Activated gamma-delta T cell treated with anti-CD3 and anti-CD28 coated beads, Interleukin-2, amount 50 U/mL, for 16 hours (primary cell): ENCODE data around the gene ITPR1.
"Not testable (repeated sequence)": the region's sequence is repeated elsewhere in the genome, so short reads cannot be mapped to it uniquely, and the experiment has no call there.

Source experiments
- DNase-seq: peaks from one replicate; pipeline ENCODE4 v3.0.0-alpha.2; 2020; ENCODE audit warnings: low read depth

The ITPR1 gene

DNA sequence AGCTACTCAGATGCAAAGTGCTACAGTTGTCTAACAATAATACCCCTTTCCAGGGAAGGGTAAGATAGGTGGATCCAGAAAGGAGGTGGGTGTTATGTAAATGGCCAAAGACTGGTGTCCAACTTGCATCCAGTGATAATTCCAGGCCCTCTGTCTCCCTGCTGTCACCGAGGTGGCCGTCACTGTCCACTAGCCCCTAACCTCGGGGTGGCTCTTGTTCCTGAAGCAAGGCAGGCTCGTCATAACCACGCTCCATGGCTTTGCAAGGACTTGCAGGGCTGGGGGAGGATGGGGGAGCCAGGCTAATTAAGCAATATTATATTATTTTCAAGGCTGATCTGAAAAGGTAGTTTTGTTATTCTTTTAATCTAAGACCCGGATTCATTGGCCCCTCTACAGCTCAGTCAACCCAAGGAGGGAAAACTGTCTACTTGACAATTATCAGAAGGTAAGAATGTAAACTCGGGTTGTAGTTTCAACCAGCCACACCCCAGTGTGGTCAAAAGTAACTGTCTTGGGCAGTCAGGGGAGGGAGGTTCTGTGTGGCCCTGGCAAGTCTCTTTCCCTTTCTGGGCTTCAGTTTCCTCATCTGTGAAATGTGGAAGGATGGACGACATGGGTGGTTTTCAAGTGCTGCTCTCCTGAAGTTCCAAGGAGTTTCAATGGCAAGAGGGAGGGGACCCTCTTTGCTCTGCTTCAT, 266.0 kb downstream of the ITPR1 start:
- DNase-seq, result no peak

DNA sequence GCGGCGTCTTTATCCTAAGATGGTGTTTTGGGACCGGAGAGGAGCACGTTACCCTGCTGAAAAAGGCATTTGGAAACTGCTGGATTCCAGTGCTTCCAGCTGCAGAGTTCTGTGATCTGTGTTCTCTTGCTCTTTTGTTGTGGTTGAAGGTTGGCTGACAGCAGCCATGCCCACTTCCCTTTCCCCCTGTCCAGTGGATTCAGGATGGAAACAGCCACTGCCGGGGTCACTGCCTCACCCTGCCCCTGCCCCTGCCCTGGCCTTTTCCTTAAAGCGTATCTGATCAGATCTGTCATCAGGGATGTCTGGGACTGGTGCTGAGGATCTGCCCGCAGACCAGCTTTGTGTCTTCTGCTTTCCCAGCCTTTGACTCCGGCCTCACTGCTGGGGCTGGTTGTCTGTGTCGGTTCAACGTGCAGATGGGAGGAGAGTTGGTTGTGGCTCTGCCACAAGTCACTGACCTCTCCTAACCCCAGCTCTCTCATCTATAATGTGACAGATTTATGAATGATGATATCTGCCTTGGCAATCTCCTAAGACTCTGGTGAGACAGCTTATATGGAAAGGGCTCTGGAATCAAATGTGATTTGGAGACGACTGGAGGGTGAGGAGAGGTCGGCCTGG, 266.7 kb downstream of the ITPR1 start:
- no peak for DNase-seq

DNA sequence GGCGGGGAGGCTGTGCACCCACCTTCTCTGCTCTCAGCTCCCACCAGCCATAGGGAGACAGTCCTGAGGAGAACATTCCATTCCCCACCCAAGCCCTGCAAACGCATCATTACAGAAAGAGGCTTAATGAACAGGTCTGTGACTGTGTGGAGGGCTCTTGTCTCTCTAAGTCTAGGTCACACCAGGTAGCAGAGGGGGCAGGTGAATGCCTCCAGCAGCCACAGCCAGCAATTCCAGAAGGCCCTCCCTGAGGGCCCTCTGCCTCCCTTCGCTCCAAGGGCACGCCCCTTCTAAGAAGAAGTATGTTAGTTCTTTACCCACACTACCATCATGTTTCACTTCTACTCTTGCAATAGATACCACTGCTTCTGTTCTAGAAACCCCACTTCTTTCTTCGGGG, 268.6 kb downstream of the ITPR1 start:
- DNase-seq, result no peak

DNA sequence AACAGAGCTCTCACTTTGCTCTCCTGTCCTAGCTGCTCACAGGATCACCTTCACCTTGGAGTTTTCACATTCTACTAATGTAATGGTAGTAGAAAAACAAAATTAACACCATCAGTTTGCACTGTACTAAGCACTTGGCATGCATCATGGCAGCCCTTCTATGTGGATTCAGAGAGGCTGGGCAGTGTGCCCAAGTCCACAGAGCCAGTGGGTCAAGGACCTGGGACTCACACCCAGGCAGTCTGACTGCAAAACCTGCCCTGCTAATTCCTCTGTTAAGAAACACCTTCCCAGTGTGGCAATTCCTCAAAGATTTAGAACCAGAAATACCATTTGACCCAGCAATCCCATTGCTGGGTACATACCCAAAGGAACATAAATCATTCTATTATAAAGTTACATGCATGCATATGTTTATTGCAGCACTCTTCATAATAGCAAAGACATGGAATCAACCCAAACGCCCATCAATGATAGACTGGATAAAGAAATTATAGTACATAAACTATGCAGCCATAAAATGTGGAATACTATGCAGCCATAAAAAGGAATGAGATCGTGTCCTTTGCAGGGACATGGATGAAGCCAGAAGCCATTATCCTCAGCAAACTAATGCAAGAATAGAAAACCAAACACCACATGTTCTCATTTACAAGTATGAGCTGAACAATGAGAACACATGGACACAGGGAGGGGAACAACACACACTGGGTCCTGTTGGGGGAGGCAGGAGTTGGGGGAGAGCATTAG, 269.5 kb downstream of the ITPR1 start:
- DNase-seq, result not testable (repeated sequence)

GRCh38 chr3:4763604-4764247, 270.6 kb downstream of the ITPR1 start:
- no peak for DNase-seq

DNA sequence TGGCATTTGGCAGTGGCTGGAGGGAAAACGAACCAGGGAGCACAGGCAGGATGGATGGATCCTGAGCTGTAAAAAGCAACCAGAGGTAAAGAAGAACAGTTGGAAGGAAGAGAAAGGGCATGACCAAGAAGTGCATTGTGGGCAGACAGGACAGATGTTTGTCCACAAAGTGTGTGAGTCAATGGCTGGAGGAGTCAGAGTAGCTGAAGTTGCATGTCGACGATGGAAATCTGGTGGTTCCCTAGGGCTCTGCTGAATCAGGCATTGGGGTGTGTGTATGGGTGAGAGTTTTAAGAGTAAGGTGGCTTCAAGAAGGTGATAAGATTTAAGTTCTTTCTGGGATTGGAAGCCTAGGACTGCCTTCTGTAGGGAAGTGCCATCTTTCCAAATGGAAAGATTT, 272.1 kb downstream of the ITPR1 start:
- no peak for DNase-seq

GRCh38 chr3:4766263-4766662, 273.1 kb downstream of the ITPR1 start:
- DNase-seq, result no peak

DNA sequence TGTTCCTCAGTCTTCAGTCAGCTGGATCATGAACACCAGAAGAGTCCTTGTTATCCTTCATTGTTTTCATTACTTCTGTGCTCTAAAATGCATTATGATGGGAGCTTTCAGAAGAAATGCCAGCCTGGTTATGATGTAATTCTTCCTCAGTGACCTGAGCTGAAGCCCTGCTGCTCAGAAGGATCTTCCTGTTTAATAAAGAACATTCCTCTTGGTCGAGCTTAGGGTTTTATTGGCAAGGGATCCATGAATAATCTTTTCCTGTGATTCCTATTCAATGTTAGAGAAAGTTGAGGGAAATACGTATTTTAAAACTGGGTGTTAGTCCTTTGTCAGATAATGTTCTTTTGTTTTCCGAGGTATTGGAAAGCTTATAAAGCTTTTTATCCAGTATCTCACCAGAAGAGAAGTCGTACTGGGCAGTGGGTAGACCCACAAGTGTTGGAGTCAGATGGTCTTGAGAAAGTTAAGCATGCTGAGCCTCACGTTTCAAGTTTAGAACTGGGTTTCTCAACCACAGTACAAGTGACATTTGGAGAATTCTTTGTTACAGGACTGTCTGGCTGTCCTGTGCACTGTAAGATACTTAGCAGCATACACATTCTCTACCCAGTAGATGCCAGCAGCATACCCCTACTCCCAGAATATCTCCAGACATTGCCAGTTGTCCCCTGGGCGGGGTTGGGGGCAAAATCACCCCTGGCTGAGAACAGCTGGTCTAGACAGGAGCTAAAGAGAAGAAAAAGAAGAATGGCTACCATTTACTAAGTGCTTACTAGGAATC, 273.8 kb downstream of the ITPR1 start:
- DNase-seq, result no peak

- DNase-seq, result no peak
Measured at GRCh38 chr3:4768021-4768420, 274.9 kb downstream of the ITPR1 start.

GRCh38 chr3:4768521-4768920, 275.4 kb downstream of the ITPR1 start:
- DNase-seq, result no peak

- no peak for DNase-seq
Measured at GRCh38 chr3:4770561-4770960, 277.4 kb downstream of the ITPR1 start.

GRCh38 chr3:4771243-4771642, 278.1 kb downstream of the ITPR1 start:
- no peak for DNase-seq

GRCh38 chr3:4772171-4772804, 279.1 kb downstream of the ITPR1 start:
- DNase-seq, result no peak

- no peak for DNase-seq
Measured at GRCh38 chr3:4772858-4773257, 279.7 kb downstream of the ITPR1 start.

DNA sequence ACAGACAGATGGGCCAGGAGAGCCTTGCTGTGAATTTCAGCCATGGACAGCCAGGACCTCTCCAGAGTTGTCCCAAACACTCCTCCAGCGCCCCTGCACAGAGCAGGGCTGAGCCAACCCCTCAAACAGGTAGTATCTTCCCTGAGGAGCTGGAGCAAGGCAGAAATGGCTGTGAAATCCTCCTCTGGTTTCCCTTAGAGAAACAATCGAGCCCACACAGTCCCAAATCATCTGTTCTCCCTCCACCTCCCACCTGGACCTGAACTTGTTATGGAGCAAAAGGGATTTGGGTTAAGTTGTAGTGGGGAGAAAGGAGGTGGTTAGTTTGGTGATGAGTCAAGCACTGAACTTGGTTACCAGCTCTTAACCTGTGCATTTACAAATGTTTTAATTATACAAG, 280.4 kb downstream of the ITPR1 start:
- DNase-seq, result no peak

GRCh38 chr3:4774531-4774930, 281.4 kb downstream of the ITPR1 start:
- DNase-seq, result no peak

- DNase-seq, result no peak
Measured at GRCh38 chr3:4776399-4776979, 283.3 kb downstream of the ITPR1 start.

GRCh38 chr3:4776980-4777581, 283.9 kb downstream of the ITPR1 start:
- DNase-seq, result no peak

- no peak for DNase-seq
Measured at GRCh38 chr3:4778119-4778518, 285.0 kb downstream of the ITPR1 start.

GRCh38 chr3:4778740-4779139, 285.6 kb downstream of the ITPR1 start:
- no peak for DNase-seq

GRCh38 chr3:4780545-4780957, 287.4 kb downstream of the ITPR1 start:
- no peak for DNase-seq
